ENCODE data around the gene CEMIP. TPM values are rescaled to one million over a fixed set of nuclear protein-coding genes. Genes with fewer than 3 reads are reported as not detected.

Gene CEMIP
- total and polyA plus RNA-seq, 2 experiments from 2014 or later = 0.27 to 2.1 TPM

- no peak overlapping the region for H3K4me3 ChIP-seq
- ATAC-seq = no peak
- no peaks in the 10 kb centered on the region for H3K9me2 ChIP-seq (ENCODE audit: insufficient read depth)
- H3K4me1 Mint-ChIP-seq = peaks cover 7% of the 10 kb centered on the region; the same call in 2 of the 3 replicates
- no peaks in the 10 kb centered on the region for H3K36me3 Mint-ChIP-seq (ENCODE audit: low read depth)
- H3F3A ChIP-seq (replicated peaks; ENCODE audit: low read depth) = 0 out of 2 replicates have a peak, but pooled peaks cover 3% of the 10 kb centered on the region
- peaks cover 38% of the 10 kb centered on the region for H3K27me3 ChIP-seq (ENCODE audit: insufficient read depth)
- no peak overlapping the region for H3K4me3 Mint-ChIP-seq
- no peak for TF ChIP-seq CTCF (conservative IDR thresholded peaks at IDR 0.05; ENCODE audit: low read depth in 2 of 2)
- no peak for TF ChIP-seq REST (IDR thresholded peaks at IDR 0.05; ENCODE audit: unreplicated experiment)
- no peak for TF ChIP-seq ZNF331 (CRISPR knock-in tag; IDR thresholded peaks at IDR 0.05; ENCODE audit: low read depth)
- no peak for TF ChIP-seq EZH2 (IDR thresholded peaks at IDR 0.05; ENCODE audit: low read depth, unreplicated experiment)
- no peak for TF ChIP-seq NANOG (IDR thresholded peaks at IDR 0.05; ENCODE audit: borderline replicate concordance)
- TF ChIP-seq JUNB (IDR thresholded peaks at IDR 0.05; ENCODE audit: unreplicated experiment) = no peak
- no peak for TF ChIP-seq ZNF114 (CRISPR knock-in tag; IDR thresholded peaks at IDR 0.05)
- no peak for TF ChIP-seq ZNF462 (CRISPR knock-in tag; IDR thresholded peaks at IDR 0.05)
- no peak for TF ChIP-seq POLR2AphosphoS5 (IDR thresholded peaks at IDR 0.05; ENCODE audit: low read depth)
- no peak for TF ChIP-seq CREB1 (CRISPR knock-in tag; IDR thresholded peaks at IDR 0.05; ENCODE audit: low read depth)
- TF ChIP-seq STAT1 (IDR thresholded peaks at IDR 0.05; ENCODE audit: unreplicated experiment) = no peak
- no peak for TF ChIP-seq ETS1 (IDR thresholded peaks at IDR 0.05)
- H4K20me1 ChIP-seq (replicated peaks; ENCODE audit: insufficient read depth) = 0 out of 2 replicates have a peak, but pooled peaks cover 3% of the 10 kb centered on the region
- H3K79me2 ChIP-seq (replicated peaks; ENCODE audit: insufficient read depth) = no peaks in the 10 kb centered on the region
- no peak for DNase-seq (ENCODE audit: low spot score)
- no peak overlapping the region for H3K27ac Mint-ChIP-seq
- peaks cover 25% of the 10 kb centered on the region for H3K27me3 Mint-ChIP-seq (ENCODE audit: insufficient read depth, low read depth, poor library complexity)
- H3K9me3 Mint-ChIP-seq = no peaks in the 10 kb centered on the region
- no peaks in the 10 kb centered on the region for H3K36me3 ChIP-seq (ENCODE audit: insufficient read depth)
- H3K4me1 ChIP-seq (ENCODE audit: insufficient read depth) = peaks cover 7% of the 10 kb centered on the region
- H3K4me2 ChIP-seq = no peak overlapping the region
- no peak overlapping the region for H3K27ac ChIP-seq (ENCODE audit: low read depth)
- H2AFZ ChIP-seq = no peak overlapping the region
Measured at GRCh38 chr15:80783260-80783659, 4.1 kb downstream of the CEMIP start.
